Measurements from ENCODE around the gene NACA2. TPM values are rescaled to one million over a fixed set of nuclear protein-coding genes. Genes with fewer than 3 reads are reported as not detected.

Gene NACA2
- total RNA-seq, 1 experiment from 2014 or later, result not detected

DNA sequence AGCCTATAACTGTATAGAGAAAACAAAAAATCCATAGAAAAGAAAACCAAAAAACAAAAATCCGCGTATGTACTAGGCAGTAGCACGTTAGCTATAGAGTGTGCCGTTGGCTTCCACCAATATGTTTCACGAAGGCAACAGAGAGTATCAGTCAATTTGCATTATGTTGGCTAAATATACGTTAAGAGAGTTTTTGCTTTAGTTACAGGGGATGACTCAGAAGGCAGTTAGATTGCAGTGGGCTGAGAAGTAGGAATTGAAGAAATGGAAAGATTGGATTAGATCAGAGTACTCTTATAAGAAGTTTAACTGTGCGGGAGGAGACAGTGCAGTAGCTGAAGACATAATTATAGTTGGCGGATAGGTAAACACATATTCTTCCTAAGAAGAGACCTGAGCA lies 911 bp upstream of the NACA2 start:
- Histone ChIP-seq H3K4me3 (replicated peaks in 1 of 2; ENCODE audit: low read depth in 1 of 2, low read length in 2 of 2) (no peak overlapping the region), H3K9ac (ENCODE audit: low read length) (no peak overlapping the region), H3K36me3 (ENCODE audit: control insufficient read depth in 1 of 2, insufficient read depth in 2 of 2, low read length in 2 of 2) (no peaks in the 10 kb centered on the region), H3K79me2 (ENCODE audit: insufficient read depth, low read length) (no peaks in the 10 kb centered on the region), H3K27ac (ENCODE audit: low read depth, low read length) (no peak overlapping the region), H3K4me1 (ENCODE audit: control insufficient read depth in 1 of 2, insufficient read depth in 2 of 2, low read length in 2 of 2) (no peaks in the 10 kb centered on the region), H4K20me1 (ENCODE audit: insufficient read depth) (no peaks in the 10 kb centered on the region), H2AFZ (ENCODE audit: low read depth, low read length, poor library complexity, severe bottlenecking) (no peak overlapping the region), H3K9me3 (ENCODE audit: control insufficient read depth in 1 of 2, insufficient read depth in 1 of 2, low read depth in 1 of 2, low read length in 2 of 2) (no peaks in the 10 kb centered on the region), H3K9me2 (ENCODE audit: insufficient read depth) (no peaks in the 10 kb centered on the region), H3K4me2 (ENCODE audit: low read length) (no peak overlapping the region), H3K27me3 (ENCODE audit: insufficient read depth, low read length) (no peaks in the 10 kb centered on the region)
- no peak for ATAC-seq
- ChIA-PET CTCF (interaction anchor here (3.1 kb wide), 1 partner anchor 9 kb away, joined by 9 read pairs; no protein-coding TSS in a partner anchor), POLR2A (no interaction called here), RAD21 (ENCODE audit: low non-redundant PET in 1 of 2, low total read pairs in 2 of 2, uncharacterized antibody in 2 of 2, unreplicated experiment in 2 of 2) (no interaction called here)
- BruUV-seq (replicated peaks), result no TSS peak
- intact Hi-C loops (cut with micrococcal nuclease), result no loop called here
- no peak for DNase-seq (ENCODE audit: low read depth, low spot score)
- TF ChIP-seq, protein P1, sequence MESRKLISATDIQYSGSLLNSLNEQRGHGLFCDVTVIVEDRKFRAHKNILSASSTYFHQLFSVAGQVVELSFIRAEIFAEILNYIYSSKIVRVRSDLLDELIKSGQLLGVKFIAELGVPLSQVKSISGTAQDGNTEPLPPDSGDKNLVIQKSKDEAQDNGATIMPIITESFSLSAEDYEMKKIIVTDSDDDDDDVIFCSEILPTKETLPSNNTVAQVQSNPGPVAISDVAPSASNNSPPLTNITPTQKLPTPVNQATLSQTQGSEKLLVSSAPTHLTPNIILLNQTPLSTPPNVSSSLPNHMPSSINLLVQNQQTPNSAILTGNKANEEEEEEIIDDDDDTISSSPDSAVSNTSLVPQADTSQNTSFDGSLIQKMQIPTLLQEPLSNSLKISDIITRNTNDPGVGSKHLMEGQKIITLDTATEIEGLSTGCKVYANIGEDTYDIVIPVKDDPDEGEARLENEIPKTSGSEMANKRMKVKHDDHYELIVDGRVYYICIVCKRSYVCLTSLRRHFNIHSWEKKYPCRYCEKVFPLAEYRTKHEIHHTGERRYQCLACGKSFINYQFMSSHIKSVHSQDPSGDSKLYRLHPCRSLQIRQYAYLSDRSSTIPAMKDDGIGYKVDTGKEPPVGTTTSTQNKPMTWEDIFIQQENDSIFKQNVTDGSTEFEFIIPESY (IDR thresholded peaks at IDR 0.05; ENCODE audit: extremely low read depth, insufficient replicate concordance, low read length), result no peak
- TF ChIP-seq POLR2AphosphoS5 (IDR thresholded peaks at IDR 0.05; ENCODE audit: low read depth, low read length) (no peak), SRF (IDR thresholded peaks at IDR 0.05; ENCODE audit: low read depth) (no peak), FOSL1 (IDR thresholded peaks at IDR 0.05; ENCODE audit: low read depth) (no peak), CBX3 (IDR thresholded peaks at IDR 0.05; ENCODE audit: low read depth) (no peak), TCF7L2 (IDR thresholded peaks at IDR 0.05; ENCODE audit: borderline replicate concordance, extremely low read depth, insufficient read depth, insufficient read length) (no peak), ZFX (IDR thresholded peaks at IDR 0.05) (no peak), CEBPB (IDR thresholded peaks at IDR 0.05; ENCODE audit: low read depth) (no peak), EZH2 (IDR thresholded peaks at IDR 0.05) (no peak), RAD21 (IDR thresholded peaks at IDR 0.05; ENCODE audit: low read depth) (no peak), ELF1 (IDR thresholded peaks at IDR 0.05; ENCODE audit: borderline replicate concordance, low read depth) (no peak), POLR2A (IDR thresholded peaks at IDR 0.05; ENCODE audit: borderline replicate concordance, extremely low read depth, insufficient read depth, insufficient read length) (no peak)
- TF ChIP-seq, protein P2, sequence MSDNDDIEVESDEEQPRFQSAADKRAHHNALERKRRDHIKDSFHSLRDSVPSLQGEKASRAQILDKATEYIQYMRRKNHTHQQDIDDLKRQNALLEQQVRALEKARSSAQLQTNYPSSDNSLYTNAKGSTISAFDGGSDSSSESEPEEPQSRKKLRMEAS (IDR thresholded peaks at IDR 0.05), result no peak
- TF ChIP-seq, protein P3, sequence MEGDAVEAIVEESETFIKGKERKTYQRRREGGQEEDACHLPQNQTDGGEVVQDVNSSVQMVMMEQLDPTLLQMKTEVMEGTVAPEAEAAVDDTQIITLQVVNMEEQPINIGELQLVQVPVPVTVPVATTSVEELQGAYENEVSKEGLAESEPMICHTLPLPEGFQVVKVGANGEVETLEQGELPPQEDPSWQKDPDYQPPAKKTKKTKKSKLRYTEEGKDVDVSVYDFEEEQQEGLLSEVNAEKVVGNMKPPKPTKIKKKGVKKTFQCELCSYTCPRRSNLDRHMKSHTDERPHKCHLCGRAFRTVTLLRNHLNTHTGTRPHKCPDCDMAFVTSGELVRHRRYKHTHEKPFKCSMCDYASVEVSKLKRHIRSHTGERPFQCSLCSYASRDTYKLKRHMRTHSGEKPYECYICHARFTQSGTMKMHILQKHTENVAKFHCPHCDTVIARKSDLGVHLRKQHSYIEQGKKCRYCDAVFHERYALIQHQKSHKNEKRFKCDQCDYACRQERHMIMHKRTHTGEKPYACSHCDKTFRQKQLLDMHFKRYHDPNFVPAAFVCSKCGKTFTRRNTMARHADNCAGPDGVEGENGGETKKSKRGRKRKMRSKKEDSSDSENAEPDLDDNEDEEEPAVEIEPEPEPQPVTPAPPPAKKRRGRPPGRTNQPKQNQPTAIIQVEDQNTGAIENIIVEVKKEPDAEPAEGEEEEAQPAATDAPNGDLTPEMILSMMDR (IDR thresholded peaks at IDR 0.05 in 2 of 3, conservative IDR thresholded peaks at IDR 0.05 in 1 of 3; ENCODE audit: borderline replicate concordance in 1 of 3, insufficient read depth in 1 of 3, low read depth in 2 of 3, low read length in 2 of 3), result no peak
